Measurements from ENCODE around the gene CLDND1. TPM values are rescaled to one million over a fixed set of nuclear protein-coding genes. Genes with fewer than 3 reads are reported as not detected.

CLDND1 gene
- total and polyA plus RNA-seq, 2 of the 13 experiments (the other 11 are each of a cell fraction or from before 2014, with no cell fraction given) = 50.8 to 121 TPM

DNA sequence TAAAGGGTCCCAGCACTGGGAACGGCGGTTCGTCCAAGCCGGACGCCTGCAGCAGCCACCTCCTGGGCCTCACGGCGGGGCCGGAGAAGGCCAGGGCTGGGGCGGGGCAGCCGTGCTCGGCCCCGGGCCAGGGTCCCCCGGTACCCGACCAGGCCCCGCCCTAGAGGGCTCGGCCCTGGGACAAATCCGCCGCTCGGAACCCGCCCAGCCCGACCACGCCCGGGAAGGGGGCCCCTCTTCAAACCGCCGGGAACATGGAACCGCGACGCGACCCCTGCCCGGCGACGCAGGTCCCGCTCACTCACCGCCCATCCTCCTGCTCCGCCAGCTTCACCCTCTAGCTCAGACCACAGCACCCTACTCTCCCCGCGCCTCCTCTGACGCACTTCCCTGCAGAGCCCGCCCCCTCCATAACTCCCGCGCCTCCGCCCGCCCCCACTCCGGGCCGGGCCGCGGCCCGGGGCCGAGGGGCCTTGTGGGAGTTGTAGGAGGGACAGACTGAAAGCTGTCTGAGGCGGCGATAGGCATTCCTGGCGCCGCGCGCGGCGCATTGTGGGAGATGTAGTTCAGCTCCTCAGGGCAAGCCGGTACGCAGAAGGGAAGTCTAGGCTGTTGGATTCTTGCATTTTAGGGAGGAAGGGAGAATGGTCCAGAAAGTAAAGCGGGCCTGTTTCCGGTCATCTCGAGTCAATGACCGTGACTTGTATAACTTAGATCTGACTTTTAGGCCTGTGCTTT lies at the start of gene CLDND1 (continued):
- TF ChIP-seq TCF7 (IDR thresholded peaks at IDR 0.05; ENCODE audit: low read depth) (no peak), SAFB2 (CRISPR knock-in tag; IDR thresholded peaks at IDR 0.05; ENCODE audit: borderline replicate concordance, low read depth) (no peak), YY1 (IDR thresholded peaks at IDR 0.05; ENCODE audit: insufficient read depth, insufficient replicate concordance, low read depth, low read length) (peak; percentile 18), ZNF207 (IDR thresholded peaks at IDR 0.05; ENCODE audit: borderline replicate concordance) (no peak), NCOA1 (CRISPR knock-in tag; IDR thresholded peaks at IDR 0.05) (no peak), ZNF546 (CRISPR knock-in tag; conservative IDR thresholded peaks at IDR 0.05) (no peak), RBAK (CRISPR knock-in tag; IDR thresholded peaks at IDR 0.05) (no peak), SATB2 (CRISPR knock-in tag; IDR thresholded peaks at IDR 0.05) (no peak), SUZ12 (IDR thresholded peaks at IDR 0.05; ENCODE audit: low read depth, low read length) (peak; percentile 88), ZFYVE20 (CRISPR knock-in tag; IDR thresholded peaks at IDR 0.05; ENCODE audit: borderline replicate concordance, low read depth) (no peak), KLF6 (CRISPR knock-in tag; IDR thresholded peaks at IDR 0.05) (peak; percentile 83), NFE2L2 (IDR thresholded peaks at IDR 0.05; ENCODE audit: low read length) (no peak), KDM6A (CRISPR knock-in tag; IDR thresholded peaks at IDR 0.05; ENCODE audit: low read depth) (no peak), ZNF83 (CRISPR knock-in tag; IDR thresholded peaks at IDR 0.05; ENCODE audit: borderline replicate concordance) (no peak), HOXD1 (CRISPR knock-in tag; IDR thresholded peaks at IDR 0.05) (no peak), REPIN1 (CRISPR knock-in tag; IDR thresholded peaks at IDR 0.05; ENCODE audit: borderline replicate concordance, low read depth) (no peak), ZNF75D (CRISPR knock-in tag; IDR thresholded peaks at IDR 0.05; ENCODE audit: borderline replicate concordance) (no peak), ZNF878 (CRISPR knock-in tag; IDR thresholded peaks at IDR 0.05) (peak; percentile 56; the same call in 1 of the 2 replicates), NAIF1 (CRISPR knock-in tag; IDR thresholded peaks at IDR 0.05; ENCODE audit: borderline replicate concordance) (no peak)
- TF ChIP-seq, protein P1, sequence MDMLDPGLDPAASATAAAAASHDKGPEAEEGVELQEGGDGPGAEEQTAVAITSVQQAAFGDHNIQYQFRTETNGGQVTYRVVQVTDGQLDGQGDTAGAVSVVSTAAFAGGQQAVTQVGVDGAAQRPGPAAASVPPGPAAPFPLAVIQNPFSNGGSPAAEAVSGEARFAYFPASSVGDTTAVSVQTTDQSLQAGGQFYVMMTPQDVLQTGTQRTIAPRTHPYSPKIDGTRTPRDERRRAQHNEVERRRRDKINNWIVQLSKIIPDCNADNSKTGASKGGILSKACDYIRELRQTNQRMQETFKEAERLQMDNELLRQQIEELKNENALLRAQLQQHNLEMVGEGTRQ (IDR thresholded peaks at IDR 0.05; ENCODE audit: low read depth, low read length) = no peak
- TF ChIP-seq, protein P1 (CRISPR knock-in tag; IDR thresholded peaks at IDR 0.05; ENCODE audit: borderline replicate concordance) = no peak
- TF ChIP-seq, protein P2, sequence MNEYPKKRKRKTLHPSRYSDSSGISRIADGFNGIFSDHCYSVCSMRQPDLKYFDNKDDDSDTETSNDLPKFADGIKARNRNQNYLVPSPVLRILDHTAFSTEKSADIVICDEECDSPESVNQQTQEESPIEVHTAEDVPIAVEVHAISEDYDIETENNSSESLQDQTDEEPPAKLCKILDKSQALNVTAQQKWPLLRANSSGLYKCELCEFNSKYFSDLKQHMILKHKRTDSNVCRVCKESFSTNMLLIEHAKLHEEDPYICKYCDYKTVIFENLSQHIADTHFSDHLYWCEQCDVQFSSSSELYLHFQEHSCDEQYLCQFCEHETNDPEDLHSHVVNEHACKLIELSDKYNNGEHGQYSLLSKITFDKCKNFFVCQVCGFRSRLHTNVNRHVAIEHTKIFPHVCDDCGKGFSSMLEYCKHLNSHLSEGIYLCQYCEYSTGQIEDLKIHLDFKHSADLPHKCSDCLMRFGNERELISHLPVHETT (CRISPR knock-in tag; conservative IDR thresholded peaks at IDR 0.05) = peak; percentile 93; the same call in 1 of the 2 replicates
- TF ChIP-seq, protein P3, sequence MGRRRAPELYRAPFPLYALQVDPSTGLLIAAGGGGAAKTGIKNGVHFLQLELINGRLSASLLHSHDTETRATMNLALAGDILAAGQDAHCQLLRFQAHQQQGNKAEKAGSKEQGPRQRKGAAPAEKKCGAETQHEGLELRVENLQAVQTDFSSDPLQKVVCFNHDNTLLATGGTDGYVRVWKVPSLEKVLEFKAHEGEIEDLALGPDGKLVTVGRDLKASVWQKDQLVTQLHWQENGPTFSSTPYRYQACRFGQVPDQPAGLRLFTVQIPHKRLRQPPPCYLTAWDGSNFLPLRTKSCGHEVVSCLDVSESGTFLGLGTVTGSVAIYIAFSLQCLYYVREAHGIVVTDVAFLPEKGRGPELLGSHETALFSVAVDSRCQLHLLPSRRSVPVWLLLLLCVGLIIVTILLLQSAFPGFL (CRISPR knock-in tag; IDR thresholded peaks at IDR 0.05) = no peak
- TF ChIP-seq, protein P4, sequence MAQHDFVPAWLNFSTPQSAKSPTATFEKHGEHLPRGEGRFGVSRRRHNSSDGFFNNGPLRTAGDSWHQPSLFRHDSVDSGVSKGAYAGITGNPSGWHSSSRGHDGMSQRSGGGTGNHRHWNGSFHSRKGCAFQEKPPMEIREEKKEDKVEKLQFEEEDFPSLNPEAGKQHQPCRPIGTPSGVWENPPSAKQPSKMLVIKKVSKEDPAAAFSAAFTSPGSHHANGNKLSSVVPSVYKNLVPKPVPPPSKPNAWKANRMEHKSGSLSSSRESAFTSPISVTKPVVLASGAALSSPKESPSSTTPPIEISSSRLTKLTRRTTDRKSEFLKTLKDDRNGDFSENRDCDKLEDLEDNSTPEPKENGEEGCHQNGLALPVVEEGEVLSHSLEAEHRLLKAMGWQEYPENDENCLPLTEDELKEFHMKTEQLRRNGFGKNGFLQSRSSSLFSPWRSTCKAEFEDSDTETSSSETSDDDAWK (CRISPR knock-in tag; IDR thresholded peaks at IDR 0.05) = no peak
- TF ChIP-seq, protein P5, sequence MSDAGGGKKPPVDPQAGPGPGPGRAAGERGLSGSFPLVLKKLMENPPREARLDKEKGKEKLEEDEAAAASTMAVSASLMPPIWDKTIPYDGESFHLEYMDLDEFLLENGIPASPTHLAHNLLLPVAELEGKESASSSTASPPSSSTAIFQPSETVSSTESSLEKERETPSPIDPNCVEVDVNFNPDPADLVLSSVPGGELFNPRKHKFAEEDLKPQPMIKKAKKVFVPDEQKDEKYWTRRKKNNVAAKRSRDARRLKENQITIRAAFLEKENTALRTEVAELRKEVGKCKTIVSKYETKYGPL (CRISPR knock-in tag; IDR thresholded peaks at IDR 0.05) = 0 out of 2 replicates have a peak, but pooled peaks have one; percentile 2

Data from HepG2 (cell line).